B cell (primary cell): Measurements from ENCODE around the gene ARHGAP31.

Source experiments
- EZH2 ChIP-seq: IDR thresholded peaks from 2 replicates; pipeline ENCODE4 v1.6.1; 2012; ENCODE audit warnings: borderline replicate concordance, low read depth, mild to moderate bottlenecking, moderate library complexity, low read length; ENCODE audit not compliant: insufficient read depth, poor library complexity, severe bottlenecking
- TF ChIP-seq, protein P1 (sequence below): fragments of 200-600 bp; IDR thresholded peaks from one replicate; pipeline ENCODE4 v1.8.0; 2022; ENCODE audit warnings: antibody characterized with exemption, mild to moderate bottlenecking

DNA sequence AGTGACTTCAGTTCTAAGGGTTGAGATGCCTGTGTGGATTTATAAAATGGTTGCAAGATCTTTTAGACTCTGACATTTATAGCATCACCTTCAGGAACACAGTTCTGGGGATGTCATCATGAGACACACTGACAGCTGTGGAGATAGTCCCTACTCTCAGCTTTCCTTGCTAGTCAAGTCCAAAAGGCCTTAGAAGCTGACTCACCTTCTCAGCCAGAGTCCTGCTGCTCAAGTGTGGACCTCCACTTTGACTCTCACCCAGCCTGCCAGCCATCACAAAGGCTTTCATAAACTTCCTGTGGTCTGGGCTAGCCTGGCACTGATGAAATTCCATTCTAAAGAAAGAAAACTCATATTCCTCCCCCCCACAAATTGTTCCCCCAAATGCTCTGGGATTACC lies 124.5 kb downstream of the ARHGAP31 start:
- TF ChIP-seq, protein P1, sequence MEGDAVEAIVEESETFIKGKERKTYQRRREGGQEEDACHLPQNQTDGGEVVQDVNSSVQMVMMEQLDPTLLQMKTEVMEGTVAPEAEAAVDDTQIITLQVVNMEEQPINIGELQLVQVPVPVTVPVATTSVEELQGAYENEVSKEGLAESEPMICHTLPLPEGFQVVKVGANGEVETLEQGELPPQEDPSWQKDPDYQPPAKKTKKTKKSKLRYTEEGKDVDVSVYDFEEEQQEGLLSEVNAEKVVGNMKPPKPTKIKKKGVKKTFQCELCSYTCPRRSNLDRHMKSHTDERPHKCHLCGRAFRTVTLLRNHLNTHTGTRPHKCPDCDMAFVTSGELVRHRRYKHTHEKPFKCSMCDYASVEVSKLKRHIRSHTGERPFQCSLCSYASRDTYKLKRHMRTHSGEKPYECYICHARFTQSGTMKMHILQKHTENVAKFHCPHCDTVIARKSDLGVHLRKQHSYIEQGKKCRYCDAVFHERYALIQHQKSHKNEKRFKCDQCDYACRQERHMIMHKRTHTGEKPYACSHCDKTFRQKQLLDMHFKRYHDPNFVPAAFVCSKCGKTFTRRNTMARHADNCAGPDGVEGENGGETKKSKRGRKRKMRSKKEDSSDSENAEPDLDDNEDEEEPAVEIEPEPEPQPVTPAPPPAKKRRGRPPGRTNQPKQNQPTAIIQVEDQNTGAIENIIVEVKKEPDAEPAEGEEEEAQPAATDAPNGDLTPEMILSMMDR: no peak
- TF ChIP-seq EZH2: no peak
